Measurements from ENCODE around the gene FAM111A. TPM values are rescaled to one million over a fixed set of nuclear protein-coding genes. Genes with fewer than 3 reads are reported as not detected.

Gene FAM111A
- total RNA-seq, 1 donor from 2014 or later: 40.8 TPM

- DNase-seq (ENCODE audit: low spot score in 2 of 2, unreplicated experiment in 2 of 2): no peak
- no peak for TF ChIP-seq CTCF (IDR thresholded peaks at IDR 0.05; ENCODE audit: unreplicated experiment)
- peaks cover 68% of the 10 kb centered on the region for H3K36me3 Mint-ChIP-seq
- H3K27ac Mint-ChIP-seq: no peak overlapping the region
- peaks cover 4% of the 10 kb centered on the region for H3K4me1 Mint-ChIP-seq
- H3K4me3 Mint-ChIP-seq: no peak overlapping the region
- no peaks in the 10 kb centered on the region for H3K9me3 Mint-ChIP-seq
- no peaks in the 10 kb centered on the region for H3K27me3 Mint-ChIP-seq (ENCODE audit: low read depth)
These were observed 51.0 kb downstream of the FAM111A start for GRCh38 chr11:59193587-59194130.

- Mint-ChIP-seq H3K9me3 (no peaks in the 10 kb centered on the region), H3K4me1 (peaks cover 2% of the 10 kb centered on the region), H3K27ac (no peak overlapping the region), H3K36me3 (peaks cover 67% of the 10 kb centered on the region), H3K27me3 (ENCODE audit: low read depth) (no peaks in the 10 kb centered on the region), H3K4me3 (no peak overlapping the region)
- DNase-seq (ENCODE audit: low spot score in 2 of 2, unreplicated experiment in 2 of 2): no peak
- TF ChIP-seq CTCF (IDR thresholded peaks at IDR 0.05; ENCODE audit: unreplicated experiment): no peak
These were observed 52.9 kb downstream of the FAM111A start for GRCh38 chr11:59195586-59195985.

GRCh38 chr11:59196777-59197176 lies 54.1 kb downstream of the FAM111A start:
- no peak for TF ChIP-seq CTCF (IDR thresholded peaks at IDR 0.05; ENCODE audit: unreplicated experiment)
- Mint-ChIP-seq H3K4me1 (peaks cover 2% of the 10 kb centered on the region), H3K36me3 (peaks cover 62% of the 10 kb centered on the region), H3K9me3 (no peaks in the 10 kb centered on the region), H3K27ac (no peak overlapping the region), H3K4me3 (no peak overlapping the region), H3K27me3 (ENCODE audit: low read depth) (no peaks in the 10 kb centered on the region)
- no peak for DNase-seq (ENCODE audit: low spot score in 2 of 2, unreplicated experiment in 2 of 2)

- no peak overlapping the region for H3K27ac Mint-ChIP-seq
- DNase-seq (ENCODE audit: low spot score in 2 of 2, unreplicated experiment in 2 of 2): no peak
- peaks cover 2% of the 10 kb centered on the region for H3K4me1 Mint-ChIP-seq
- no peaks in the 10 kb centered on the region for H3K9me3 Mint-ChIP-seq
- H3K36me3 Mint-ChIP-seq: peaks cover 59% of the 10 kb centered on the region
- H3K4me3 Mint-ChIP-seq: no peak overlapping the region
- TF ChIP-seq CTCF (IDR thresholded peaks at IDR 0.05; ENCODE audit: unreplicated experiment): no peak
- no peaks in the 10 kb centered on the region for H3K27me3 Mint-ChIP-seq (ENCODE audit: low read depth)
These were observed 55.3 kb downstream of the FAM111A start for GRCh38 chr11:59197991-59198390.

- peaks cover 2% of the 10 kb centered on the region for H3K4me1 Mint-ChIP-seq
- H3K27ac Mint-ChIP-seq: no peak overlapping the region
- H3K27me3 Mint-ChIP-seq (ENCODE audit: low read depth): no peaks in the 10 kb centered on the region
- no peak for TF ChIP-seq CTCF (IDR thresholded peaks at IDR 0.05; ENCODE audit: unreplicated experiment)
- H3K4me3 Mint-ChIP-seq: no peak overlapping the region
- H3K9me3 Mint-ChIP-seq: no peaks in the 10 kb centered on the region
- H3K36me3 Mint-ChIP-seq: peaks cover 53% of the 10 kb centered on the region
- DNase-seq (ENCODE audit: low spot score in 2 of 2, unreplicated experiment in 2 of 2): no peak
These were observed 56.1 kb downstream of the FAM111A start for GRCh38 chr11:59198726-59199125.
